GM23338 (cell line): ENCODE results near the gene NR2C1.

Experiments used
- CREB1 ChIP-seq: fragments of 250-450 bp; sonication (Bioruptor Pico); IDR thresholded peaks from 2 replicates; pipeline ENCODE4 v1.5.0; 2020; ENCODE audit warnings: low read depth, mild to moderate bottlenecking, moderate library complexity
- CTCF ChIP-seq, 2 experiments: fragments of 200-600 bp in 1 of 2; sonication (generic) in 1 of 2; conservative IDR thresholded peaks; 2 replicates each; pipeline versions ENCODE4 v1.5.1 to v1.6.1; 2016 to 2017; ENCODE audit warnings: antibody characterized with exemption in 2 of 2, low read depth in 2 of 2, mild to moderate bottlenecking in 2 of 2, moderate library complexity in 1 of 2
- ETS1 ChIP-seq: IDR thresholded peaks from 2 replicates; pipeline ENCODE4 v1.6.1; 2016; ENCODE audit warnings: antibody characterized with exemption
- EZH2 ChIP-seq: fragments of 200-600 bp; sonication (generic); IDR thresholded peaks from one replicate; pipeline ENCODE4 v1.8.0; 2017; ENCODE audit warnings: antibody characterized with exemption, mild to moderate bottlenecking, low read depth; ENCODE audit not compliant: unreplicated experiment
- EZH2phosphoT487 ChIP-seq: fragments of 200-600 bp; sonication (generic); IDR thresholded peaks from one replicate; pipeline ENCODE4 v1.8.1; 2018; ENCODE audit warnings: antibody characterized with exemption; ENCODE audit not compliant: unreplicated experiment
- JUNB ChIP-seq: IDR thresholded peaks from one replicate; pipeline ENCODE4 v1.6.1; 2016; ENCODE audit warnings: antibody characterized with exemption; ENCODE audit not compliant: unreplicated experiment
- POLR2AphosphoS5 ChIP-seq: IDR thresholded peaks from 2 replicates; pipeline ENCODE4 v1.6.1; 2016; ENCODE audit warnings: antibody characterized with exemption, low read depth
- REST ChIP-seq: IDR thresholded peaks from one replicate; pipeline ENCODE4 v1.6.1; 2018; ENCODE audit warnings: antibody characterized with exemption; ENCODE audit not compliant: unreplicated experiment
- ZNF114 ChIP-seq: fragments of 250-450 bp; sonication (Bioruptor Pico); IDR thresholded peaks from 2 replicates; pipeline ENCODE4 v1.5.0; 2020; ENCODE audit warnings: mild to moderate bottlenecking, moderate library complexity
- ZNF331 ChIP-seq: fragments of 250-450 bp; sonication (Bioruptor Pico); IDR thresholded peaks from 2 replicates; pipeline ENCODE4 v1.5.0; 2020; ENCODE audit warnings: low read depth, mild to moderate bottlenecking, moderate library complexity

GRCh38 chr12:95085612-95086011 lies 12.2 kb upstream of the NR2C1 start:
- TF ChIP-seq CTCF (conservative IDR thresholded peaks at IDR 0.05; ENCODE audit: low read depth in 2 of 2) (no peak), EZH2 (no peak), REST (no peak), ETS1 (no peak), POLR2AphosphoS5 (no peak), JUNB (no peak), EZH2phosphoT487 (no peak), CREB1 (CRISPR knock-in tag) (no peak), ZNF331 (CRISPR knock-in tag) (no peak), ZNF114 (CRISPR knock-in tag) (no peak)
